HFFc6 (cell line): ENCODE results near the gene ZNF716. TPM values are rescaled to one million over a fixed set of nuclear protein-coding genes. Genes with fewer than 3 reads are reported as not detected.

Experiments
- DNase-seq: peaks from one replicate; pipeline ENCODE4 v3.0.0-alpha.2; 2018
- H3K27ac Mint-ChIP-seq: 2 replicates; pipeline ENCODE4 v1.8.0; 2020; ENCODE audit warnings: mild to moderate bottlenecking, mixed read lengths
- H3K27me3 Mint-ChIP-seq: 2 replicates; pipeline ENCODE4 v1.8.0; 2021; ENCODE audit warnings: mild to moderate bottlenecking, moderate library complexity, mixed read lengths; ENCODE audit not compliant: insufficient read depth
- H3K36me3 Mint-ChIP-seq: 2 replicates; pipeline ENCODE4 v1.8.0; 2021; ENCODE audit warnings: low read depth, mixed read lengths
- H3K4me1 Mint-ChIP-seq: 2 replicates; pipeline ENCODE4 v1.8.0; 2020; ENCODE audit warnings: low read depth, mixed read lengths
- H3K4me3 Mint-ChIP-seq: 2 replicates; pipeline ENCODE4 v1.8.0; 2020; ENCODE audit warnings: mild to moderate bottlenecking, moderate library complexity, mixed read lengths
- H3K9me3 Mint-ChIP-seq: 2 replicates; pipeline ENCODE4 v1.8.0; 2020; ENCODE audit warnings: mild to moderate bottlenecking, mixed read lengths
- total RNA-seq, 6 experiments: library from RNA; stranded (reverse); fragmentation: NEBNext Ultra II Directional; extraction: Animal tissue kit (Norgen Biotek cat#: 25700); gene quantifications; 2 replicates in 1 of 6; 3 replicates in 5 of 6; pipeline ENCODE4 v1.2.3, GENCODE V29; 2021
- TF ChIP-seq, protein P1 (sequence below): fragments of 200-600 bp; sonication (generic); IDR thresholded peaks from 2 replicates; pipeline ENCODE4 v1.5.0; 2021; ENCODE audit warnings: antibody characterized with exemption, mild to moderate bottlenecking

ZNF716 gene
- total RNA-seq, 6 experiments from 2014 or later, result not detected

DNA sequence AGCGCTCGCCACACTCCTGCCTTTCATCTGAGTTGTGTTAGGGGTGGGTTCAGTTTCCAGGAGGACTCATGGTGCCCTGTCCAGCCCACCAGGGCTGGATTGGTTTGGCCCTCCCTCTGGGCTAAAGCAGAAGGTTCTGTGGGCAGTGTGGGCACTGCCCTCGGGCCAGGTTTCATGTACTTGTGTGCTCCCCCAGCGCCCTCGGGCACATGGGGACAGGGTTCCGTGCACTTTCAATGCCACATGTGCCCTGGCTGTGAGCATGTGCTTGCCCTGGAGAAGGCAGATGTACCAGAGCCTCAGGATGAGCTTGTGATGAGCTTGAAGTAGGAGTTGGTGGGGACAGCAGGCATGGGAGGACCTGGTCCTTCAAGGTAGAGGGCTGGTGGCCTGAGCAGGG, 35.6 kb upstream of the ZNF716 start:
- no peak for DNase-seq
- Mint-ChIP-seq H3K4me1 (no peaks in the 10 kb centered on the region), H3K27me3 (no peaks in the 10 kb centered on the region), H3K9me3 (peaks cover 9% of the 10 kb centered on the region), H3K4me3 (no peak overlapping the region), H3K36me3 (no peaks in the 10 kb centered on the region), H3K27ac (no peak overlapping the region)
- TF ChIP-seq, protein P1, sequence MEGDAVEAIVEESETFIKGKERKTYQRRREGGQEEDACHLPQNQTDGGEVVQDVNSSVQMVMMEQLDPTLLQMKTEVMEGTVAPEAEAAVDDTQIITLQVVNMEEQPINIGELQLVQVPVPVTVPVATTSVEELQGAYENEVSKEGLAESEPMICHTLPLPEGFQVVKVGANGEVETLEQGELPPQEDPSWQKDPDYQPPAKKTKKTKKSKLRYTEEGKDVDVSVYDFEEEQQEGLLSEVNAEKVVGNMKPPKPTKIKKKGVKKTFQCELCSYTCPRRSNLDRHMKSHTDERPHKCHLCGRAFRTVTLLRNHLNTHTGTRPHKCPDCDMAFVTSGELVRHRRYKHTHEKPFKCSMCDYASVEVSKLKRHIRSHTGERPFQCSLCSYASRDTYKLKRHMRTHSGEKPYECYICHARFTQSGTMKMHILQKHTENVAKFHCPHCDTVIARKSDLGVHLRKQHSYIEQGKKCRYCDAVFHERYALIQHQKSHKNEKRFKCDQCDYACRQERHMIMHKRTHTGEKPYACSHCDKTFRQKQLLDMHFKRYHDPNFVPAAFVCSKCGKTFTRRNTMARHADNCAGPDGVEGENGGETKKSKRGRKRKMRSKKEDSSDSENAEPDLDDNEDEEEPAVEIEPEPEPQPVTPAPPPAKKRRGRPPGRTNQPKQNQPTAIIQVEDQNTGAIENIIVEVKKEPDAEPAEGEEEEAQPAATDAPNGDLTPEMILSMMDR, result no peak

DNA sequence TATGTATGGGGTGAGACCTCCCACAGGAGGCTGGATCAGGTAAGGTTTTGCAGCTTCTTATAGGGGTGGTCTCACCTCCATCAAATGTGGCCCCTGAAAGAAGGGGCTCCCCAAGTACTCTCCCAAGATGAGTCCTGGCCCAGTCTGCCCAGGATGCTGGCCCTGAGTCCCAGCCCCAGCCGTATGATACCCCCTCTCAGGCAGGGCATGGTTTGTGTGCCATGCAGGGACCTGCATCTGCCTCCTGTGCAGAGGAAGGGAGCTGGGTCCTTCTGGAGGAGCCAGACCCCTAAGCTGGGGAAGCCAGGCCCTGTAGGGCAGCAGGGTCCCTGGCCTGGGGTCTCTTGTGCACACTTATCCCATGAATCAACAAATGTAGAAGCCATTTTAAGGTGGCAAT, 35.1 kb upstream of the ZNF716 start:
- H3K36me3 Mint-ChIP-seq, result no peaks in the 10 kb centered on the region

DNA sequence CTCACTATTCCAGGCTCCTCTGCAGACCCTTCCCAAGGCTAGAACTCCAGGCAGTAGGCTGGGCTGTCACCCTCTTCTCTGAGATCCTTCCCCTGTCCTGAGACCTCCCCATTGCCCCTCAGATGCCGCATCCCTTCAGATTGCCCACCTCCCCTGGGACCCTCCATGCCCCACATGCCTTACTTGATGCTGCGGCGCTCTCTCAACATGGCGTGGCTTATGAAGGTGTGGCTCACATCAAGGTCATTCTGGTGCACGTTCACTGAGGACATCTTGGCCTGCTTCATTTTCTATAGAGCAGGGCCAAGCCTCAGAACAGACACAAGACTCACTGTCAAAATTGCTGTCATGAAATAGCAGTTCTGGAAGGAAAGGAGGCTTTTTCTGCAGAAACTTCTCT, 34.7 kb upstream of the ZNF716 start:
- no peaks in the 10 kb centered on the region for H3K36me3 Mint-ChIP-seq
- H3K27me3 Mint-ChIP-seq, result no peaks in the 10 kb centered on the region
- DNase-seq, result no peak
- no peak overlapping the region for H3K4me3 Mint-ChIP-seq
- TF ChIP-seq, protein P1, result no peak
- H3K4me1 Mint-ChIP-seq, result no peaks in the 10 kb centered on the region
- peaks cover 9% of the 10 kb centered on the region; the same call in 1 of the 2 replicates for H3K9me3 Mint-ChIP-seq
- no peak overlapping the region for H3K27ac Mint-ChIP-seq

More for the DNA sequence above, 35.1 kb upstream of the ZNF716 start:
- TF ChIP-seq, protein P1, result no peak
- no peaks in the 10 kb centered on the region for H3K27me3 Mint-ChIP-seq
- H3K27ac Mint-ChIP-seq, result no peak overlapping the region
- H3K4me3 Mint-ChIP-seq, result no peak overlapping the region
- no peaks in the 10 kb centered on the region for H3K4me1 Mint-ChIP-seq
- DNase-seq, result no peak
- H3K9me3 Mint-ChIP-seq, result peaks cover 9% of the 10 kb centered on the region; the same call in 1 of the 2 replicates

DNA sequence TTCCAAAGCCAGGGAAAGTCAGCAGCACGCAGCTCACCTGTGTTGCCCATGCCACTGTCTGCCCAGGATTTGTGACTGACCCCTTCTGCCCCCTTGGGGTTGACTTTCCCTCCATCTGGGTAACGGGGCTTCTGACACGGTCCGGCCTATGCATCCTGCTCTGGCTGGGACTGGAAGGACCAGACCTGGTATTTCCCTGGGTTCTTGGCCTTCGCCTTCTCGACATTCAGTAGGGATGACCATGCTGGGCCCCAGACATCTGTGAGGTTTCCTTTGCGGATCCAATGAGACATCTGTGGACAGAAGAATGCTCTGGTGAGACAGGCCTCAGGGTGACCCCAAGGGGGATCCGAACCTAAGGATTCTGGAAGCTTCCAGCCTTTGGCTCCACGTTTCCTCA, 34.2 kb upstream of the ZNF716 start:
- no peak overlapping the region for H3K27ac Mint-ChIP-seq
- no peaks in the 10 kb centered on the region for H3K4me1 Mint-ChIP-seq
- peaks cover 9% of the 10 kb centered on the region; the same call in 1 of the 2 replicates for H3K9me3 Mint-ChIP-seq
- no peak for DNase-seq
- H3K27me3 Mint-ChIP-seq, result no peaks in the 10 kb centered on the region
- no peak overlapping the region for H3K4me3 Mint-ChIP-seq
- TF ChIP-seq, protein P1, result no peak
- H3K36me3 Mint-ChIP-seq, result no peaks in the 10 kb centered on the region

- no peaks in the 10 kb centered on the region for H3K4me1 Mint-ChIP-seq
- H3K4me3 Mint-ChIP-seq, result no peak overlapping the region
- H3K27me3 Mint-ChIP-seq, result no peaks in the 10 kb centered on the region
- TF ChIP-seq, protein P1, result no peak
- H3K36me3 Mint-ChIP-seq, result no peaks in the 10 kb centered on the region
- H3K9me3 Mint-ChIP-seq, result peaks cover 14% of the 10 kb centered on the region
- DNase-seq, result no peak
- H3K27ac Mint-ChIP-seq, result no peak overlapping the region
Observed at GRCh38 chr7:57416601-57417358, 33.2 kb upstream of the ZNF716 start.
